ENCODE data around the gene FGF12.

Gene FGF12

DNA sequence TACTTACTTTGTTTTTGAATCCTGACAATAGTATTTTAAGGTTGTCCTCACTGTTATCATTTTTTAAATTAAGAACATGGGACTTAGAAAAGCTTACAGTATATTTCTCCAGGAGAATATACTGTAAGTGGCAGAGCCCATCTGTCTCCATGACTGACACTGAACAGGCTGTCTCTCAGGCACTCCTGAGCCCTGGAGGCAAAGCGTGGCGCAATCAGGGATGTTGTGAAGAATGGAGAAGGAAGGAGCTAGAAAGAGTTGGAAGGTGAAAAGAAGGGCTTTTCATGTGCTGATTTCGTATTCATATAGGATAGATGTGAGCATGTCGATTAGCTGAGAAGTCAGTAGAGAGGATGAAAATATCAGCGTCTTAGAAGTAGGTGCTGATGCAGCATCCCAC lies 41.5 kb downstream of the FGF12 start:
- DNase-seq (ENCODE audit: low spot score), result no peak

DNA sequence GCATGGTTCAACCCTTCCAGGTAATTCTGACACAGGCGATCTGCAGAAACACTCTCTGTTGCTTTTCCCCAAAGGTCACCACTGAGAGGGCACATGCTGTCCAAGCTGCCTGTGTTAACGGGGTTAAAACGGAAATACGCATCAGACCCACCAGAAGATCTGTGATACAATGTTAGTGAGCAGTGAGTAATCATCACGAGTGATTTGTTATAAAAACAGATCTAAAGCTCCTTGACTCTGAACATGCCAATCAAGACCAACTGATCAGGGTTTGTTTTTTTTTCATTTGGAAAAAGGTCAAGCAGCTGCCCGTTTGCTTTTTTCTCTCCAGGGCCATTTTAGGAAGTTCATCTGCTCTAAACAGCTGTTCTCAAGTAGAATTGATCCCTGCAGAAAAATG lies 43.2 kb downstream of the FGF12 start:
- no peak for DNase-seq (ENCODE audit: low spot score)

DNA sequence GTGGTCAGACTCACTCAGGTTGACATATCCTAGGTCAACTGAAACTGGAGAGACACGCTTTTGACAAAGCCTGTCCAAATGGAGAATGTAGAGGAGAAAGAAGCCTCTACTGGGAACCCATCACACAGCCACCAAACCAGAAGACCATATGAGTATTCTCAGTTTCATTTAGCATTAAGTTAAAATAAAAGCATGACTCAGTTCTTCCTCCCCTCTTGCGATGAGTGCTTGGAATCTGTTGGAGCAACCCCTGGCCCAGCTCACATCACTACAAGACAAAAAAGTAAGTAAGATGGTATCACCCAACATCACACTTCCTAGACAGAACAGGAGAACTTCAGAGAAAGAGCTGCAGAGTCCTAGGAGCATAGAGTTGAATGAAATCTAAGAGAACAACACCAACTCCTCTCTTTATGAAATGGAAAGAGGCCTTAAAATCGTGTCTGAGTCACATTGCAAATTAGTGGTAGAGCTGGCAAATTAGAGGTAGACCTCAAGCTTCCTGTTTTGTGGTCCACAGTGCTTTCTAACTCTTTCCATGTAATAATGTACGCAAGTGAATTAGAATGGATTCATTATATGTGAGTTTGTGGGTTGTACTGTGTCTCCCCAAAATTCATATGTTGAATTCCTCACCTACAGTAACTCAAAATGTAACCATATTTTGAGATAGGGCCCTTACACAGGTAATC lies 51.2 kb downstream of the FGF12 start:
- DNase-seq (ENCODE audit: low spot score), result no peak

DNA sequence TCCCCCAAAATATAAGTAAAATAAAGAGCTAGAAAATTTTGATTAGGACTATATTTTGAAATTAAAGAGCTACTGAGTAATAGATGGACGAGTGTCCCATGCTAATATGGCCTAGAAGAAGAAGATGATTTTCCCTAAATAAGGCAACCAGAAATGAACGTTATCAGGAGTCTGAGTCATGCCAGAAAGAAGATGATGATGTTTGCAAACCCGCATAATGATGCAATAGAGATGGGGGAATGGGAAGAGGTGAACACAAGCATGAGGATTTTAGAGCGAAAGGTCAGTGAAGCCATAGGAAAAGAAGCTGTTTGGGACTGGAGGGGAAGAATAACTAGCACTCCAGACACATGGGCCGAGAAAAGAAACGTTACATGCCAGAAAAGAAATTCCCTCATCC lies 71.7 kb downstream of the FGF12 start:
- DNase-seq (ENCODE audit: low spot score), result no peak

DNA sequence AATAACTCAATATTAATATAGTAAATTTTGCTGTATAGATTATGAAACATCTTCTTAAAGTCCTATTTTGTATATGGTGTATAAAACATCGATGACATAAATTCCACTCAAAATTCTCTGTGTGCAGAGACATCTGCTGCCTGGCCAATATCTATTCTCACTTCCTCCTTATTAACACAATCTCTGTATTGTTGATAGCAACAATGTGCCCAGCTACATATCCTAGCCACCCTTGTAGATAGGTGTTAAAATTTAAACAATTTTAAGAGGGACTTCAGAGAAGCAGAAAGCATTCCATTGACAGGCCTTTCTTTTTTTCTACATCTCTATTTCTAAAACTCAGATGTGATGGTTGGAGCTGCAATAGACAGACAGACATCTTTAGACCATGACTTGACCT lies 72.3 kb downstream of the FGF12 start:
- DNase-seq (ENCODE audit: low spot score), result no peak

DNA sequence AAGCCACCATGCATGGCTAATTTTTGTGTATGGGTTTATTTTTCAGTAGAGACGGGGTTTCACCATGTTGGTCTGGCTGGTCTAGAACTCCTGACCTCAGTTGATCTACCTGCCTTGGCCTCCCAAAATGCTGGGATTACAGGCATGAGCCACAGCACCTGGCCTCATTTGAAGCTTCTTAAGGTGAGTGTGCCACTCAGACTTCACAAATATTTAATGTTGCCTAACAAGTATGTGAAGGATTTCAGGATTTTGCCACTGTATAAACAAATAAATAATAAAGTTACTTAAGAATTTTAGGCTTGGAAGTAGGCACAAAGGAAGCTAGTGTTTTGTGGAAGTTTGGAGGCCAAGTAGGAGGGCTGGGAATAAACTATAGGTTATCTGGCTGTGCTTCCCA lies 73.5 kb downstream of the FGF12 start:
- DNase-seq (ENCODE audit: low spot score), result no peak

DNA sequence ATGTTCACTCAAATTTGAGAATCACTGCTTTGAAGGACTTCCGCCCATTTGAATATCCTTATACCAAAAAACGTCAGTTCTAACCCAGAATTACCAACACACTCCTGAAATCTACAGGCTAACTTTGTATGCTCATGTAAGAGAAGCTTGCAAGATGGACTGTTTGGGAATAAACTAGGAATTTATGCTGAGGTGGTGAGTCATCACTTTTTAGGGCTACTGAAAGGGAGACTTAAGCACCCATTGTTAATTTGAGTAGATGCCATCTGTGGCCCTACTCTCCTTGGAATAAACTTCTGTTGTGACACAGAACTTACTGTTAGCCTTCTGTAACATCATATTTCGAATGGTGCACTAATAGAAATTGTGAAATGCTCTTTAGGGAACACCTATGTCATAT lies 74.6 kb downstream of the FGF12 start:
- no peak for DNase-seq (ENCODE audit: low spot score)

DNA sequence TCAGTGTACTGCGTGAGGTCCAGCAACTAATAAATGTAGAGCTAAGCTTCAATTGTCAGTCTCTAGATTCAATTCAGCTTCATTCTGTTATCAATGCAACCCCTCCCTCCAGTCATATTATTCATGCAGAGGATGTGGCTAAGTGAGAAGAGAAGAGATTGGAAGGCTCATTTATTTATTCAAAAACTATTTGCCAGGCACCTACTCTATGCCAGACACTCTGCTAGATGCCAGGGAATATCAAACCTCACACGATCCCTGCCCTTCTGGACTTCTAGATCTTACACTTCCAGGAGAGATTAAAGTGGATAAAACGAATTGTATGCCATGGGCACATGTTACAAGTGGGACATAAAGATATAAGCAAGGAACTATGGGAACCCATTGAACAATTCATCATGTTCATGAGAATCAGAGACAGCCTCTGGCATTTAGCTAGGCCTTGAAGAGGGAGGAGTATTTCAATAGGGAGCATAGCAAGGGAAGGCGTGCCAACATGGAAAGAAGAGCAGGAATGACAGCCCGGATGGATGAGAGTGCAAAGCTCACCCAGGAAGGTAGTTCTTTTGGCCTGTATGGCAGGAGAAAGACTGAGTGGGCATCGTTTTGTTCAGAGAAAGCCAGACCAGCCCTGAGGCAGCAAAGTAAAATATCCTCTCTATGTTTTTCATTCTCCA lies 75.4 kb downstream of the FGF12 start:
- no peak for DNase-seq (ENCODE audit: low spot score)

- no peak for DNase-seq (ENCODE audit: low spot score)
These were observed 81.9 kb downstream of the FGF12 start for GRCh38 chr3:192645437-192645836.

DNA sequence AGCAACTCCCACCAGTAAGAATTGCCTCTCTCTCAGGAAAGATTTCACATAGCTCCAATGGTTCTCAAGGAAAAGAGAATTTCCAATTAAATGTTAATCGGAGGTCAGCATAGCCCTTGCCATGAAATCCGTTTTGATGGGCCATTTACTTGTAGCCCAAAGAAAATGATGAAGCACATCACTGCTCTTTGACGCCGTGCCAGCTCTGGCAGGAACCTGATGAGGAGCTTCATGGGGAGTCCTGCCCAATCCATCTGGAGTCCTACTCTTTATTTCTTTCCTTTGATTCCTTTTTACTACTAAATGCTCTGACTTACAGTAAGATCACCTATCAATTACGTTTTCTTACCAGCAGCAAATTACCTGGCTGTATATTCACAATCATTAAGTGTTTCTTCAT lies 84.7 kb downstream of the FGF12 start:
- DNase-seq (ENCODE audit: low spot score), result no peak

GRCh38 chr3:192641919-192642318 lies 85.4 kb downstream of the FGF12 start:
- DNase-seq (ENCODE audit: low spot score), result no peak

DNA sequence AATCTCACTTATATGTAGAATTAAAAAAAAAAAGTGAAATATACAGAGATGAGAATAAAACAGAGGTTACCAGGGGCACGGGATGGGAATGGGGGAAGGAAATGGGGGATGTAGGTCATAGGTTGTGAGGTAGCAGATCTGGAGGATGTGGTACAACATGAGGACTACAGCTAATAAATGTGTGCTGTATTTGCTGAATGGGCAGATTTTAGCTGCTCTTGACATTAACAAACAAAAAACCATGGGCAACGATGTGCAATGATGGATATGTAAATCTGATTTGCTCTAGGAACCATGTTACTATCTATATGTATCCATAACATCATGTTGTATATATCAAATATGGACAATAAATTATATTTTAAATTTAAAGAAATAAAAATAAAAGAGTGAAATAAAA lies 87.4 kb downstream of the FGF12 start:
- no peak for DNase-seq (ENCODE audit: low spot score)

- DNase-seq (ENCODE audit: low spot score), result no peak
These were observed 89.5 kb downstream of the FGF12 start for GRCh38 chr3:192637803-192638202.

DNA sequence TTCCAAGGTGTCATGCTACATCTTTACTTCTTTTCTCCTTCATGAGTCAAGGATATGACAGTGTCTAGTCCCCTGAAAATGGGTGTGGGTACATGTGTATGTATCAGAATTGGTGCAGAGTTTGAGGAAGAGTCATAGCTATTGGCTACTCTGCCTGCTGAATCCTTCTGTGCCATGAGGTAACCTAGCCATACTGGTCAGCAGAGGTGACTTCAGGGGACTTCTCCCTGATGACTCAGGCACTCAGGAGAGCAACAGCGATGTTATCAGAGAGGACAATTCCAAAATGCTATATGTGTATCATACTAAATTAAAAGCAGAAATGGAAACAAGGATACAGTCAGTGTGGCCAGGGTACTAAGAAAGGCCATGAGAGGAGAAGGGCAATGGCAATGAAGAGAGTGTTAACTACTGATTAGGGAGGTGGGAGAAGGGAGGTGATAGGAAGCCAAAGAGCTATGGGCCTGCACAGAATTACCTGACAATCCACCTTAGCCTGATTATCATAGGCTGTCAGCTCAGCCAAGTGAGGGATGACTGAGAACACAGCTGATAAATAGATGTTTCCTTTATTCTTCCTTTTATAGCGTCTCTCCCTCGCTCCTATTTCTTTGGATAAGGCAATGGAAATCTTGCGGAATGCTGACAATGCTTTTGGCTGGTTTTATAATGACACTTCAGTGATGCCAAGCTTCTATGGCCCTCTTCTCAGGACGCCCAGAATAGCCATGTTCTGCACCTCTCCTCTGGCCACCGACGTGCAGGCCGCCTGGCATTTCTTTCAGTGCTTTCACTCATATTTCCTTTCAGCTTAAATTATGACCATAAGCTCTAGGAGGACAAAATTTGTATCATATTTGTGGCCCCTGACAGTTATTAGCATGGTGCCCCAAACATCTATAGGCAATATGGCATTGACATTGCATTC lies 90.6 kb downstream of the FGF12 start:
- no peak for DNase-seq (ENCODE audit: low spot score)

DNA sequence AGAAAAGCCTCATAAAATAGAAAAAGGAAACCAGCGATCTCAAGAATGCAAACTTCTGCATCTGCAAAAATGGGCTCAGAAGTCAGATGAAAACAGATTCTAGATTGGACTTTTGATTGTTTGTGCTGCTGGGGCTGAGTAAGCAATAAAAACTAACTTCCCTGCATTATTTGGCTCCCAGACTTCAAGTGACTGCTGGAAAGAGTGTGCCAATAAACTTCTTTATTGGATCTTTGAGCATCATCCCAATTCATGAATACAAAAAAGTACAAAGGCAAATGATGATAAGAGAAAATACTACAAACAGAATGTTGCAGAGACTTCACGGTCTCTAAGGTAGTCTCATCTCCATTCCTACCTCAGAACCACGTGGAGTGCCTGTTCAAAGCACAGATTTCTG lies 97.9 kb downstream of the FGF12 start:
- DNase-seq (ENCODE audit: low spot score), result no peak

DNA sequence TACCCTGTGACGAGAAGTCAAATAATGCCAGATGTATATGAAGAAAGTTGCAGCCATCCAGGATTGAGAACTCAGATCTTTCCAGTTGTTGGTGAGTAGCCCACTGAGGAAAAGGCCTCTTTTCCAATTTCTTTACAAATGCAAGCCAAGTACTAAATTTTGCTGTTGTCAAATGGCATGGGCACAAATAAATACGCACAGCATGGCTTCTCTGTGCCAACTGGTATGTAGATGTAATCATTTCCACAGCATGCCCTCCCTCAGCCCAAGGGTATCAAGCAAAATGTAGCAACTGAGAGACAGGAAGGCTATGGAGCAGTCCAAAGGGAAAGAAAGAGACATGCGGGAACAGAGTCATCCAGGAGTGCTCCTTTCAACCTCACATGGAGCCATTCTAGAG lies 105.4 kb downstream of the FGF12 start:
- no peak for DNase-seq (ENCODE audit: low spot score)

- DNase-seq (ENCODE audit: low spot score), result no peak
These were observed 107.1 kb downstream of the FGF12 start for GRCh38 chr3:192620275-192620674.

GRCh38 chr3:192611411-192611810 lies 115.9 kb downstream of the FGF12 start:
- DNase-seq (ENCODE audit: low spot score), result no peak

- no peak for DNase-seq (ENCODE audit: low spot score)
These were observed 118.4 kb downstream of the FGF12 start for GRCh38 chr3:192608726-192609600.

- DNase-seq (ENCODE audit: low spot score), result no peak
These were observed 119.5 kb downstream of the FGF12 start for GRCh38 chr3:192607798-192608197.

GRCh38 chr3:192597913-192598312 lies 129.4 kb downstream of the FGF12 start:
- no peak for DNase-seq (ENCODE audit: low spot score)

DNA sequence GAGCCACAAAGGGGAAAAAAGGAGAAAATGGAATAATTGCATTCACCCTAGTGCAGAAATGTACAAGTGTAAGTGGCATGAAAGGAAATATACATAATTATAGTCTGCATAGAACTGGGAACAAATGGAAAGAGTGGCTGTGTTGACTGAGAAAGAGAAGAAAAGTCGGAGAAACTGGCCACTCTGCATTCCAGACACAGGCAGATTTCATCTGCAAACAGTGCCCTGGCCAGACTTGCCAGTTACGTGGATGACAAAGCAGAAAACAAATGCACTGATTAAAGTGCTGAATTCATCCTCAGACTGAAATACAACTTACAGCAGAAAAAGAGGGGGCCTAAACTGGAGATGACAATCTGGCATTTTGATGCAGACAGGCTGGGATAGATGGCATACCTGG lies 129.8 kb downstream of the FGF12 start:
- no peak for DNase-seq (ENCODE audit: low spot score)
